Panc1 (cell line): Measurements from ENCODE around the gene HEBP2. TPM values are rescaled to one million over a fixed set of nuclear protein-coding genes. Genes with fewer than 3 reads are reported as not detected.

Experiments used
- ATAC-seq: fragments of 200-7000 bp; cut with Tn5 transposase; 2 replicates; pipeline ENCODE4 v1.9.1; 2020; ENCODE audit warnings: mild to moderate bottlenecking, moderate library complexity
- BruUV-seq: library from RNA; stranded (reverse); fragments of 400-500 nt; replicated peaks from 2 replicates; lab custom pipeline; 2021; lab: Mats Ljungman, UMichigan
- CTCF ChIA-PET: fragments of 300-600 bp; sonication (Branson Sonifier 250); formaldehyde crosslinking; loops from one replicate; lab custom pipeline; 2022; ENCODE audit warnings: antibody characterized with exemption; lab: Charles Lee
- POLR2A ChIA-PET: fragments of 300-600 bp; sonication (Branson Sonifier 250); formaldehyde crosslinking; loops from one replicate; lab custom pipeline; 2022; ENCODE audit warnings: antibody characterized with exemption; lab: Charles Lee
- DNase-seq: peaks from one replicate; pipeline ENCODE4 v3.0.0-alpha.2; 2010; ENCODE audit warnings: low read depth, low spot score
- H3K27ac ChIP-seq: 2 replicates; pipeline ENCODE4 v1.5.1; 2011; ENCODE audit warnings: mild to moderate bottlenecking, low read length, inconsistent platforms
- H3K27me3 ChIP-seq: fragments of 200-500 bp; sonication (Bioruptor generic); 2 replicates; pipeline ENCODE4 v1.6.0; 2014; ENCODE audit warnings: low read length, inconsistent platforms; ENCODE audit not compliant: control insufficient read depth, insufficient read depth
- H3K36me3 ChIP-seq: fragments of 200-500 bp; sonication (Bioruptor generic); 2 replicates; pipeline ENCODE4 v1.5.1; 2014; ENCODE audit warnings: inconsistent platforms, mild to moderate bottlenecking, low read length, moderate library complexity; ENCODE audit not compliant: control insufficient read depth, insufficient read depth
- H3K4me1 ChIP-seq: 2 replicates; pipeline ENCODE4 v1.5.1; 2011; ENCODE audit warnings: inconsistent platforms, mild to moderate bottlenecking, low read length, moderate library complexity; ENCODE audit not compliant: control insufficient read depth, insufficient read depth
- H3K4me3 ChIP-seq, 2 experiments: 2 replicates each; pipeline ENCODE4 v1.5.1; 2011 to 2012; ENCODE audit warnings: low read depth in 2 of 2, low read length in 2 of 2, mild to moderate bottlenecking in 2 of 2, inconsistent platforms in 1 of 2, moderate library complexity in 1 of 2
- H3K9me3 ChIP-seq: fragments of 200-500 bp; sonication (Bioruptor generic); 2 replicates; pipeline ENCODE4 v1.5.1; 2014; ENCODE audit warnings: low read depth, mild to moderate bottlenecking, inconsistent platforms, low read length, moderate library complexity; ENCODE audit not compliant: control insufficient read depth, insufficient read depth
- CTCF ChIP-seq: fragments of 450-650 bp; IDR thresholded peaks from 2 replicates; pipeline ENCODE4 v1.5.1; 2017; ENCODE audit warnings: mild to moderate bottlenecking
- POLR2AphosphoS5 ChIP-seq: IDR thresholded peaks from 2 replicates; pipeline ENCODE4 v1.6.1; 2012; ENCODE audit warnings: mild to moderate bottlenecking, low read depth, low read length, moderate library complexity
- REST ChIP-seq, 2 experiments: IDR thresholded peaks; 2 replicates each; pipeline ENCODE4 v1.6.1; 2011 to 2012; ENCODE audit warnings: low read depth in 2 of 2, control low read depth in 1 of 2, low read length in 1 of 2, mild to moderate bottlenecking in 1 of 2, moderate library complexity in 1 of 2; ENCODE audit not compliant: insufficient read depth in 1 of 2
- SIN3A ChIP-seq: IDR thresholded peaks from 2 replicates; pipeline ENCODE4 v1.6.1; 2012; ENCODE audit warnings: low read depth, mild to moderate bottlenecking, low read length, moderate library complexity, borderline replicate concordance; ENCODE audit not compliant: insufficient read depth
- TCF7L2 ChIP-seq: IDR thresholded peaks from 2 replicates; pipeline ENCODE4 v1.6.1; 2011; ENCODE audit warnings: mild to moderate bottlenecking, low read depth, low read length, inconsistent platforms
- in situ Hi-C: cut with HindIII; loops from 2 replicates; pipeline ENCODE4 v1.10.0; 2016; ENCODE audit warnings: low sequenced_read_pairs, low pct_unique_long_range_greater_than_20kb
- intact Hi-C: fragments of 100-400 bp; cut with micrococcal nuclease; formaldehyde crosslinking; loops from one replicate; pipeline ENCODE4 v1.10.0; 2022; ENCODE audit not compliant: unreplicated experiment
- total RNA-seq: library from RNA; stranded (reverse); gene quantifications from one replicate; pipeline ENCODE4 v1.2.1, GENCODE V29; 2021; ENCODE audit not compliant: unreplicated experiment

Gene HEBP2
- total RNA-seq, 1 experiment from 2014 or later = 48.1 TPM

GRCh38 chr6:138371452-138371711 lies 32.6 kb upstream of the HEBP2 start:
- TF ChIP-seq REST (IDR thresholded peaks at IDR 0.05; ENCODE audit: insufficient read depth in 1 of 2, low read depth in 2 of 2, low read length in 1 of 2) (no peak), TCF7L2 (no peak), POLR2AphosphoS5 (no peak), SIN3A (no peak)
- CTCF ChIA-PET = no interaction called here
- in situ Hi-C loops = no loop called here
- Histone ChIP-seq H3K27me3 (no peaks in the 10 kb centered on the region; the same call in 1 of the 2 replicates), H3K9me3 (no peaks in the 10 kb centered on the region), H3K4me1 (no peaks in the 10 kb centered on the region), H3K27ac (no peak overlapping the region), H3K36me3 (no peaks in the 10 kb centered on the region), H3K4me3 (no peak overlapping the region)
- POLR2A ChIA-PET = no interaction called here
- DNase-seq (no peak), ATAC-seq (no peak)
- intact Hi-C loops = no loop called here
- no TSS peak for BruUV-seq

GRCh38 chr6:138371720-138372119 lies 32.3 kb upstream of the HEBP2 start:
- ATAC-seq = no peak
- H3K4me3 ChIP-seq = no peak overlapping the region
- no TSS peak for BruUV-seq
- H3K9me3 ChIP-seq = no peaks in the 10 kb centered on the region
- ChIA-PET CTCF (no interaction called here), POLR2A (no interaction called here)
- no peaks in the 10 kb centered on the region for H3K4me1 ChIP-seq
- H3K27ac ChIP-seq = no peak overlapping the region
- DNase-seq = no peak
- no peaks in the 10 kb centered on the region for H3K36me3 ChIP-seq
- H3K27me3 ChIP-seq = no peaks in the 10 kb centered on the region; the same call in 1 of the 2 replicates
- TF ChIP-seq REST (IDR thresholded peaks at IDR 0.05; ENCODE audit: insufficient read depth in 1 of 2, low read depth in 2 of 2, low read length in 1 of 2) = no peak
- no peak for TF ChIP-seq POLR2AphosphoS5
- TF ChIP-seq SIN3A = no peak
- TF ChIP-seq TCF7L2 = no peak
- TF ChIP-seq CTCF = no peak
- in situ Hi-C loops (no loop called here), intact Hi-C loops (no loop called here)
